CD14-positive monocyte (primary cell): ENCODE measurements around the gene SUCO. TPM values are rescaled to one million over a fixed set of nuclear protein-coding genes. Genes with fewer than 3 reads are reported as not detected.

ENCODE experiments used
- DNase-seq, 3 donors: peaks; one replicate each; pipeline ENCODE4 v3.0.0-alpha.2; 2011 to 2022
- H2AFZ ChIP-seq: 2 replicates; pipeline ENCODE4 v1.6.0; 2012; ENCODE audit warnings: mild to moderate bottlenecking, low read depth, low read length, inconsistent platforms; ENCODE audit not compliant: insufficient read depth, poor library complexity, severe bottlenecking
- H3K27ac ChIP-seq, 2 donors: 1 replicate in 1 of 2; 2 replicates in 1 of 2; pipeline ENCODE4 v1.5.1; 2012 to 2013; ENCODE audit warnings: low read length in 2 of 2, control low read depth in 1 of 2, inconsistent platforms in 1 of 2, low read depth in 1 of 2, mild to moderate bottlenecking in 1 of 2
- H3K27me3 ChIP-seq, 2 donors: one replicate each; pipeline versions ENCODE4 v1.6.0 to v1.6.1; 2011 to 2013; ENCODE audit warnings: low read length in 2 of 2; ENCODE audit not compliant: control insufficient read depth in 2 of 2, insufficient read depth in 2 of 2
- H3K36me3 ChIP-seq, 2 donors: replicated peaks in 1 of 2; 1 replicate in 1 of 2; 2 replicates in 1 of 2; pipeline versions ENCODE4 v1.5.1 to v1.6.1; 2012 to 2013; ENCODE audit warnings: low read length in 2 of 2, control low read depth in 1 of 2, inconsistent platforms in 1 of 2, mild to moderate bottlenecking in 1 of 2; ENCODE audit not compliant: insufficient read depth in 2 of 2, control insufficient read depth in 1 of 2
- H3K4me1 ChIP-seq, 2 donors: 1 replicate in 1 of 2; 2 replicates in 1 of 2; pipeline versions ENCODE4 v1.5.1 to v1.6.1; 2012 to 2013; ENCODE audit warnings: low read length in 2 of 2, control low read depth in 1 of 2, inconsistent platforms in 1 of 2, mild to moderate bottlenecking in 1 of 2, moderate library complexity in 1 of 2; ENCODE audit not compliant: insufficient read depth in 2 of 2, control insufficient read depth in 1 of 2
- H3K4me2 ChIP-seq: replicated peaks from 2 replicates; pipeline ENCODE3; 2012; ENCODE audit warnings: low read length, moderate library complexity, mild to moderate bottlenecking; ENCODE audit not compliant: poor library complexity, severe bottlenecking; ENCODE audit errors: extremely low read depth
- H3K4me3 ChIP-seq, 3 experiments: fragments of 200-600 bp in 1 of 3; sonication (generic) in 1 of 3; replicated peaks in 1 of 3; 1 replicate in 2 of 3; 2 replicates in 1 of 3; pipeline ENCODE4 v1.5.1; 2011 to 2013; ENCODE audit warnings: low read length in 3 of 3, mild to moderate bottlenecking in 3 of 3, control low read depth in 2 of 3, low read depth in 2 of 3, inconsistent platforms in 1 of 3, moderate library complexity in 1 of 3
- H3K79me2 ChIP-seq: 2 replicates; pipeline ENCODE4 v1.6.0; 2012; ENCODE audit warnings: mild to moderate bottlenecking, control low read depth, inconsistent platforms, low read length, moderate library complexity; ENCODE audit not compliant: insufficient read depth
- H3K9ac ChIP-seq: 2 replicates; pipeline ENCODE4 v1.6.0; 2017; ENCODE audit warnings: low read length, mild to moderate bottlenecking; ENCODE audit not compliant: insufficient read depth, poor library complexity, severe bottlenecking
- H3K9me3 ChIP-seq, 2 donors: replicated peaks in 1 of 2; 1 replicate in 1 of 2; 2 replicates in 1 of 2; pipeline versions ENCODE4 v1.5.1 to v1.6.1; 2012 to 2013; ENCODE audit warnings: low read length in 2 of 2, control low read depth in 1 of 2; ENCODE audit not compliant: control insufficient read depth in 1 of 2, insufficient read depth in 1 of 2
- H4K20me1 ChIP-seq: 2 replicates; pipeline ENCODE4 v1.6.0; 2012; ENCODE audit warnings: mild to moderate bottlenecking, low read length, control low read depth, moderate library complexity; ENCODE audit not compliant: insufficient read depth
- H3K27ac Mint-ChIP-seq, 7 donors: one replicate each; pipeline ENCODE4 v1.8.0; 2020; ENCODE audit warnings: mild to moderate bottlenecking in 7 of 7, mixed read lengths in 7 of 7, moderate library complexity in 6 of 7, inconsistent platforms in 2 of 7
- H3K27me3 Mint-ChIP-seq, 3 donors: one replicate each; pipeline ENCODE4 v1.8.0; 2021 to 2022; ENCODE audit warnings: low read depth in 3 of 3, mild to moderate bottlenecking in 3 of 3, mixed read lengths in 3 of 3, moderate library complexity in 3 of 3, inconsistent platforms in 1 of 3
- H3K36me3 Mint-ChIP-seq, 2 donors: one replicate each; pipeline ENCODE4 v1.8.0; 2020; ENCODE audit warnings: mixed read lengths in 2 of 2, inconsistent platforms in 1 of 2, mild to moderate bottlenecking in 1 of 2
- H3K4me1 Mint-ChIP-seq: one replicate; pipeline ENCODE4 v1.8.0; 2020; ENCODE audit warnings: mild to moderate bottlenecking, mixed read lengths
- H3K4me3 Mint-ChIP-seq, 2 donors: one replicate each; pipeline ENCODE4 v1.8.0; 2020; ENCODE audit warnings: mild to moderate bottlenecking in 2 of 2, mixed read lengths in 2 of 2, moderate library complexity in 1 of 2
- H3K9me3 Mint-ChIP-seq, 7 donors: one replicate each; pipeline ENCODE4 v1.8.0; 2020 to 2022; ENCODE audit warnings: mixed read lengths in 7 of 7, mild to moderate bottlenecking in 6 of 7, moderate library complexity in 6 of 7, inconsistent platforms in 2 of 7
- CTCF ChIP-seq: fragments of 200-600 bp; IDR thresholded peaks from one replicate; pipeline ENCODE4 v1.8.0; 2022; ENCODE audit warnings: antibody characterized with exemption, mild to moderate bottlenecking
- WGBS: methylation state at CpG from one replicate; pipeline ENCODE4 v1.1.5; 2013; ENCODE audit warnings: missing lambda C conversion rate; ENCODE audit not compliant: insufficient coverage; 5-methylcytosine and 5-hydroxymethylcytosine counted together
- intact Hi-C, 2 donors: fragments of 100-400 bp; cut with micrococcal nuclease; formaldehyde crosslinking; loops; one replicate each; pipeline versions ENCODE4 v1.15.0 to v1.15.1; 2023
- polyA plus RNA-seq, 3 donors: library from polyadenylated mRNA; depleted of rRNA in 1 of 3; unstranded in 2 of 3; stranded (reverse) in 1 of 3; fragments of 300-500 nt in 2 of 3; fragments of >200 nt in 1 of 3; fragmentation: Illumina TruSeq in 2 of 3; gene quantifications; 1 replicate in 2 of 3; 2 replicates in 1 of 3; pipeline ENCODE4 v1.2.3, GENCODE V29; 2012 to 2021

The SUCO gene
- polyA plus RNA-seq, 3 donors: 6.8 to 8.5 (median 6.8) TPM

DNA sequence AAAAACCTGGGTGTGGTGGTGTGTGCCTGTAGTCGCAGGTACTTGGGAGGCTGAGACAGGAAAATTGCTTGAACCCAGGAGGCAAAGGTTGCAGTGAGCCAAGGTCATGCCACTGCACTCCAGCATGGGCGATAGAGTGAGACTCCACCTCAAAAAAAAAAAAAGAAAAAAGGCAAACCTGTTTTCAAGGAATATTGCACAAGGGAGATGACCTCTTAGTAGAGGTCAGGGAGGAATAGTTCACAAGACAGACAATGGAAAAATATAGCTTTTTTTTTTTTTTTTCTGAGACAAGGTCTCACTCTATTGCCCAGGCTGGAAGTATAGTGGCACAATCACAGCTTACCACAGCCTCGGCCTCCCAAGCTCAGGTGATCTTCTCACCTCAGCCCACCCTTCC lies 22.5 kb upstream of the SUCO start:
- Histone ChIP-seq H3K27ac (no peak overlapping the region), H3K9me3 (no peaks in the 10 kb centered on the region), H3K36me3 (no peaks in the 10 kb centered on the region), H3K4me3 (no peak overlapping the region), H3K4me1 (peaks cover 6 to 16% of the 10 kb centered on the region in 2 donors), H3K27me3 (no peaks in the 10 kb centered on the region), H3K9ac (no peak overlapping the region), H2AFZ (no peak overlapping the region), H3K79me2 (no peaks in the 10 kb centered on the region), H3K4me2 (no peak overlapping the region), H4K20me1 (no peaks in the 10 kb centered on the region)
- DNase-seq: no peak
- H3K9me3 Mint-ChIP-seq: peaks cover 0 to 9% (median 4%) of the 10 kb centered on the region in 7 donors
- TF ChIP-seq CTCF: no peak
- no peaks in the 10 kb centered on the region for H3K27me3 Mint-ChIP-seq
- WGBS: no CpG with 5 or more reads among the region's 3 CpGs
- no peaks in the 10 kb centered on the region for H3K36me3 Mint-ChIP-seq
- peaks cover 21% of the 10 kb centered on the region for H3K4me1 Mint-ChIP-seq
- no peak overlapping the region for H3K4me3 Mint-ChIP-seq
- intact Hi-C loops: no loop called here
- H3K27ac Mint-ChIP-seq: no peak overlapping the region

DNA sequence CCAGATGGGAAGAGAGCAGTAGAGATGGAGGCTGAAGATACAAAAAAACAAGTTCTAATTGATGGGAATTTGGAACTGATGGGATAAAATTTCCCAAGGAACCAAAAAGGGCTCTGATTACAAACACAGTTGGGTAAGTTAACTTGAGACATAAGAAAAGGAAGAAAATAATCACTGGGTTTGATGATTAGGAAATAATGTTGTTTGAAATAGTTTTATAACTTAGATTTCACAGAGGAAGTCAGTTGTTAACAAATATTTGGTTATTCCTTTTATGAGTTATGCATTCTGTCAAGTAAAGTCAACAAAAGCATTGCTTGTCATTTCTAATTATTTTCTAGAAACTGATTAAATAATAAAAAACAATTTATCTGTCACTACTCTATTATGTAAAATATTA lies 20.4 kb upstream of the SUCO start:
- Mint-ChIP-seq H3K4me3 (no peak overlapping the region), H3K27ac (no peak overlapping the region), H3K9me3 (peaks cover 0 to 9% (median 4%) of the 10 kb centered on the region in 7 donors), H3K27me3 (peaks cover 0 to 2% (median 0%) of the 10 kb centered on the region in 3 donors), H3K4me1 (peaks cover 31% of the 10 kb centered on the region), H3K36me3 (no peaks in the 10 kb centered on the region)
- Histone ChIP-seq H2AFZ (no peak overlapping the region), H3K4me3 (no peak overlapping the region), H3K36me3 (no peaks in the 10 kb centered on the region), H3K9ac (no peak overlapping the region), H3K9me3 (no peaks in the 10 kb centered on the region), H3K27me3 (no peaks in the 10 kb centered on the region), H4K20me1 (no peaks in the 10 kb centered on the region), H3K79me2 (no peaks in the 10 kb centered on the region), H3K4me2 (no peak overlapping the region), H3K4me1 (peaks cover 25 to 35% of the 10 kb centered on the region in 2 donors), H3K27ac (no peak overlapping the region)
- no peak for DNase-seq
- TF ChIP-seq CTCF: no peak
- intact Hi-C loops: no loop called here
